H1 (cell line): ENCODE results near the gene PTPN2. TPM values are rescaled to one million over a fixed set of nuclear protein-coding genes. Genes with fewer than 3 reads are reported as not detected.

Experiments
- CTCF ChIA-PET: fragments of 300-600 bp; sonication (Branson Sonifier 250); formaldehyde crosslinking; loops from one replicate; lab custom pipeline; 2021; ENCODE audit not compliant: partially characterized antibody; lab: Charles Lee
- POLR2A ChIA-PET: fragments of 300-600 bp; sonication (Branson Sonifier 250); formaldehyde crosslinking; loops from one replicate; lab custom pipeline; 2021; ENCODE audit warnings: inconsistent platforms; ENCODE audit not compliant: partially characterized antibody; lab: Charles Lee
- DNase-seq, 2 experiments: peaks; one replicate each; pipeline versions ENCODE4 v3.0.0 to v3.0.0-alpha.2; 2010 to 2022; ENCODE audit warnings: low spot score in 2 of 2, low read depth in 1 of 2, mixed read lengths in 1 of 2
- FAIRE-seq: peaks from 2 replicates; lab custom pipeline; 2011; peaks lifted over from hg19 to GRCh38; lab: Jason Lieb, UNC
- H2AFZ ChIP-seq: 2 replicates; pipeline ENCODE4 v1.8.1; 2012; ENCODE audit warnings: low read length, inconsistent platforms
- H2AK5ac ChIP-seq: 2 replicates; pipeline ENCODE4 v1.6.1; 2013; ENCODE audit warnings: low read depth, low read length
- H2BK120ac ChIP-seq: replicated peaks from 2 replicates; pipeline ENCODE3; 2013; ENCODE audit warnings: low read depth, low read length, inconsistent platforms
- H2BK12ac ChIP-seq: 2 replicates; pipeline ENCODE4 v1.6.1; 2013; ENCODE audit warnings: low read depth, low read length
- H2BK15ac ChIP-seq: 2 replicates; pipeline ENCODE4 v1.6.1; 2013; ENCODE audit warnings: low read length
- H2BK20ac ChIP-seq: 2 replicates; pipeline ENCODE4 v1.6.1; 2013; ENCODE audit warnings: low read length
- H2BK5ac ChIP-seq: 2 replicates; pipeline ENCODE4 v1.6.1; 2013; ENCODE audit warnings: low read depth, low read length
- H3K14ac ChIP-seq: 2 replicates; pipeline ENCODE4 v1.6.1; 2013; ENCODE audit warnings: inconsistent platforms; ENCODE audit not compliant: insufficient read length
- H3K18ac ChIP-seq: 2 replicates; pipeline ENCODE4 v1.6.1; 2013; ENCODE audit warnings: low read length; ENCODE audit errors: extremely low read depth
- H3K23ac ChIP-seq: 2 replicates; pipeline ENCODE4 v1.6.1; 2013; ENCODE audit warnings: inconsistent platforms; ENCODE audit not compliant: insufficient read length
- H3K23me2 ChIP-seq: 2 replicates; pipeline ENCODE4 v1.6.1; 2013; ENCODE audit warnings: low read depth, low read length
- H3K27ac ChIP-seq: 2 replicates; pipeline ENCODE4 v1.6.1; 2011; ENCODE audit warnings: low read depth, low read length, inconsistent platforms
- H3K27me3 ChIP-seq, 4 experiments: replicated peaks in 1 of 4; 1 replicate in 1 of 4; 2 replicates in 3 of 4; pipeline versions ENCODE4 v1.6.1 to v1.8.1; 2011 to 2013; ENCODE audit warnings: low read length in 3 of 4, mild to moderate bottlenecking in 3 of 4, inconsistent platforms in 2 of 4, mixed read lengths in 2 of 4, moderate library complexity in 1 of 4; ENCODE audit not compliant: control insufficient read depth in 3 of 4, insufficient read depth in 3 of 4; ENCODE audit errors: extremely low read depth in 1 of 4
- H3K36me3 ChIP-seq, 4 experiments: 2 replicates each; pipeline versions ENCODE4 v1.6.1 to v1.8.1; 2011 to 2013; ENCODE audit warnings: mild to moderate bottlenecking in 4 of 4, low read length in 3 of 4, moderate library complexity in 2 of 4, control low read depth in 1 of 4, inconsistent platforms in 1 of 4; ENCODE audit not compliant: insufficient read depth in 4 of 4, control insufficient read depth in 2 of 4
- H3K4ac ChIP-seq: replicated peaks from 2 replicates; pipeline ENCODE3; 2013; ENCODE audit warnings: low read length, low read depth, mixed read lengths, inconsistent platforms; ENCODE audit not compliant: insufficient read length
- H3K4me1 ChIP-seq, 4 experiments: replicated peaks in 1 of 4; 1 replicate in 1 of 4; 2 replicates in 3 of 4; pipeline versions ENCODE4 v1.6.1 to v1.8.1; 2011 to 2013; ENCODE audit warnings: low read length in 3 of 4, inconsistent platforms in 2 of 4, mixed read lengths in 1 of 4; ENCODE audit not compliant: insufficient read depth in 4 of 4, control insufficient read depth in 3 of 4
- H3K4me2 ChIP-seq, 2 experiments: 2 replicates each; pipeline versions ENCODE4 v1.6.1 to v1.8.1; 2011 to 2013; ENCODE audit warnings: low read depth in 2 of 2, low read length in 2 of 2, control low read depth in 1 of 2, inconsistent platforms in 1 of 2, mild to moderate bottlenecking in 1 of 2; ENCODE audit not compliant: insufficient read depth in 1 of 2
- H3K4me3 ChIP-seq, 4 experiments: fragments of 200-600, 300-600 bp in 1 of 4; sonication (generic), shearing (Covaris generic), sonication (Bioruptor Twin) in 1 of 4; 2 replicates each; pipeline versions ENCODE4 v1.5.1 to v1.8.1; 2011 to 2016; ENCODE audit warnings: low read length in 4 of 4, low read depth in 3 of 4, control low read depth in 2 of 4, inconsistent platforms in 2 of 4, mild to moderate bottlenecking in 2 of 4, mixed read lengths in 1 of 4, moderate library complexity in 1 of 4; ENCODE audit not compliant: insufficient read depth in 2 of 4; ENCODE audit errors: extremely low read depth in 1 of 4
- H3K56ac ChIP-seq: replicated peaks from 2 replicates; pipeline ENCODE3; 2013; ENCODE audit warnings: low read depth, mild to moderate bottlenecking, mixed read lengths, low read length, inconsistent platforms; ENCODE audit not compliant: insufficient read length
- H3K79me1 ChIP-seq: 2 replicates; pipeline ENCODE4 v1.6.1; 2013; ENCODE audit warnings: low read depth, low read length, control low read depth
- H3K79me2 ChIP-seq, 2 experiments: 2 replicates each; pipeline versions ENCODE4 v1.6.1 to v1.8.1; 2012 to 2013; ENCODE audit warnings: low read length in 2 of 2, mild to moderate bottlenecking in 2 of 2, inconsistent platforms in 1 of 2; ENCODE audit not compliant: insufficient read depth in 2 of 2, control insufficient read depth in 1 of 2
- H3K9ac ChIP-seq, 4 experiments: replicated peaks in 1 of 4; 1 replicate in 1 of 4; 2 replicates in 3 of 4; pipeline versions ENCODE4 v1.6.1 to v1.8.1; 2011 to 2013; ENCODE audit warnings: low read depth in 3 of 4, low read length in 3 of 4, control low read depth in 2 of 4, mild to moderate bottlenecking in 2 of 4, moderate library complexity in 2 of 4, inconsistent platforms in 1 of 4; ENCODE audit errors: extremely low read depth in 1 of 4
- H3K9me3 ChIP-seq, 2 experiments: 2 replicates each; pipeline versions ENCODE4 v1.6.1 to v1.8.1; 2012 to 2013; ENCODE audit warnings: mild to moderate bottlenecking in 2 of 2, moderate library complexity in 2 of 2, control low read depth in 1 of 2, inconsistent platforms in 1 of 2, low read depth in 1 of 2, low read length in 1 of 2, mixed read lengths in 1 of 2; ENCODE audit not compliant: insufficient read depth in 2 of 2
- H4K20me1 ChIP-seq, 2 experiments: replicated peaks in 1 of 2; 2 replicates each; pipeline versions ENCODE3 to v1.8.1; 2011 to 2013; ENCODE audit warnings: inconsistent platforms in 2 of 2, low read length in 2 of 2, mild to moderate bottlenecking in 1 of 2; ENCODE audit not compliant: insufficient read depth in 2 of 2, control insufficient read depth in 1 of 2
- H4K5ac ChIP-seq: 2 replicates; pipeline ENCODE4 v1.6.1; 2013; ENCODE audit warnings: low read length, low read depth, mixed read lengths, inconsistent platforms; ENCODE audit not compliant: insufficient read length
- H4K8ac ChIP-seq: 2 replicates; pipeline ENCODE4 v1.8.0; 2013; ENCODE audit warnings: mild to moderate bottlenecking, moderate library complexity, low read length, inconsistent platforms; ENCODE audit not compliant: insufficient read depth; ENCODE audit errors: extremely low read depth
- H4K91ac ChIP-seq: replicated peaks from 2 replicates; pipeline ENCODE3; 2013; ENCODE audit warnings: low read length, mixed read lengths, inconsistent platforms; ENCODE audit not compliant: insufficient read length
- BCL11A ChIP-seq, 2 experiments: IDR thresholded peaks; one replicate each; pipeline ENCODE4 v1.6.1; 2011; ENCODE audit warnings: low read depth in 2 of 2, low read length in 2 of 2, mild to moderate bottlenecking in 2 of 2
- CBX8 ChIP-seq: fragments of 300-800, 300-1000 bp; sonication (generic); IDR thresholded peaks from 2 replicates; pipeline ENCODE4 v1.7.1; 2016; ENCODE audit warnings: low read depth, low read length, borderline replicate concordance
- CREB1 ChIP-seq: IDR thresholded peaks from 2 replicates; pipeline ENCODE4 v1.6.1; 2012; ENCODE audit warnings: inconsistent platforms
- EGR1 ChIP-seq: IDR thresholded peaks from 2 replicates; pipeline ENCODE4 v1.6.1; 2011; ENCODE audit warnings: low read depth, low read length, borderline replicate concordance
- KDM4A ChIP-seq: IDR thresholded peaks from one replicate; pipeline ENCODE4 v1.7.1; 2012; ENCODE audit warnings: low read depth, mild to moderate bottlenecking, moderate library complexity, low read length, inconsistent platforms; ENCODE audit not compliant: severe bottlenecking
- MAFK ChIP-seq: IDR thresholded peaks from 2 replicates; pipeline ENCODE4 v1.6.1; 2012; ENCODE audit warnings: low read depth, mild to moderate bottlenecking, improper control_type of control experiment, low read length
- RXRA ChIP-seq: IDR thresholded peaks from 2 replicates; pipeline ENCODE4 v1.6.1; 2011; ENCODE audit warnings: low read depth, mild to moderate bottlenecking, low read length, moderate library complexity; ENCODE audit not compliant: insufficient read depth
- USF2 ChIP-seq: IDR thresholded peaks from 2 replicates; pipeline ENCODE4 v1.6.1; 2011; ENCODE audit warnings: low read length, improper control_type of control experiment
- ZNF274 ChIP-seq: IDR thresholded peaks from 2 replicates; pipeline ENCODE4 v1.7.0; 2012; ENCODE audit warnings: low read length, borderline replicate concordance; ENCODE audit errors: extremely low read depth
- WGBS, 2 experiments: shearing (Covaris generic) in 1 of 2; methylation state at CpG; one replicate each; pipeline versions ENCODE4 v1.1.6 to v1.1.7; 2013 to 2015; ENCODE audit warnings: low lambda C conversion rate in 2 of 2, mixed read lengths in 2 of 2, inconsistent platforms in 1 of 2, low coverage in 1 of 2, missing lambda C conversion rate in 1 of 2; ENCODE audit not compliant: insufficient replicate concordance in 2 of 2, insufficient coverage in 1 of 2, insufficient read length in 1 of 2; ENCODE audit errors: extremely low coverage in 1 of 2, missing lambda C conversion rate in 1 of 2; 5-methylcytosine and 5-hydroxymethylcytosine counted together
- polyA plus RNA-seq, 7 experiments: library from polyadenylated mRNA; depleted of rRNA in 3 of 7; stranded (reverse) in 5 of 7; unstranded in 2 of 7; fragments of >200 nt in 5 of 7; fragments of 200-250 nt in 2 of 7; gene quantifications; 1 replicate in 5 of 7; 2 replicates in 1 of 7; 4 replicates in 1 of 7; pipeline versions ENCODE4 v1.2.1 to v1.2.3, GENCODE V29; 2011 to 2013; ENCODE audit warnings: missing spikeins in 2 of 7, mixed read lengths in 2 of 7
- total RNA-seq: library from RNA; stranded (reverse); fragmentation: NEBNext Ultra II Directional; extraction: Animal tissue kit (Norgen Biotek cat#: 25700); gene quantifications from 2 replicates; pipeline ENCODE4 v1.2.1, GENCODE V29; 2021
- TF ChIP-seq, protein P1 (sequence below): IDR thresholded peaks from 2 replicates; pipeline ENCODE4 v1.6.1; 2012; ENCODE audit warnings: inconsistent platforms

PTPN2 gene
- total and polyA plus RNA-seq, 2 of the 8 experiments (the other 6 are each of a cell fraction or from before 2014, with no cell fraction given): 16.4 to 54.0 TPM

GRCh38 chr18:12911025-12911928, 27.2 kb upstream of the PTPN2 start:
- no peak for FAIRE-seq
- TF ChIP-seq KDM4A (peak; percentile 14), MAFK (no peak), BCL11A (IDR thresholded peaks at IDR 0.05; ENCODE audit: low read depth in 2 of 2, low read length in 2 of 2) (no peak), ZNF274 (no peak), RXRA (no peak), CREB1 (no peak), USF2 (no peak), EGR1 (no peak), CBX8 (no peak)
- TF ChIP-seq, protein P1, sequence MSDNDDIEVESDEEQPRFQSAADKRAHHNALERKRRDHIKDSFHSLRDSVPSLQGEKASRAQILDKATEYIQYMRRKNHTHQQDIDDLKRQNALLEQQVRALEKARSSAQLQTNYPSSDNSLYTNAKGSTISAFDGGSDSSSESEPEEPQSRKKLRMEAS: 0 out of 2 replicates have a peak, but pooled peaks have one; percentile 60

More at GRCh38 chr18:12911025-12911928, 27.2 kb upstream of the PTPN2 start:
- no peak overlapping the region for H3K9ac ChIP-seq
- POLR2A ChIA-PET: interaction anchor here (0.6 to 1.9 kb wide), 8 partner anchors 11 to 535 kb away, joined by 3 to 8 read pairs (median 4); partner anchors contain the start of genes CEP192, CEP76 and PSMG2
- DNase-seq: peak in 1 of 2 experiments; percentile 52
- H3K14ac ChIP-seq: no peak overlapping the region
- H3K4ac ChIP-seq: no peak overlapping the region
- no peaks in the 10 kb centered on the region for H3K23me2 ChIP-seq
- H3K18ac ChIP-seq: peak overlapping the region; percentile 51
- no peak overlapping the region for H3K27ac ChIP-seq
- 0 out of 2 replicates have a peak overlapping the region, but pooled peaks have one; percentile 8 for H2BK15ac ChIP-seq
- CTCF ChIA-PET: interaction anchor here (0.7 to 1.7 kb wide), 9 partner anchors 9 to 519 kb away, joined by 3 to 5 read pairs (median 4); no protein-coding TSS in a partner anchor
- no peaks in the 10 kb centered on the region for H3K79me1 ChIP-seq
- peak overlapping the region; percentile 26 to 31; a peak in 3 of 4 replicates for H3K4me2 ChIP-seq
- H2BK20ac ChIP-seq: no peak overlapping the region
- no peak overlapping the region for H3K56ac ChIP-seq
- H3K36me3 ChIP-seq: no peaks in the 10 kb centered on the region
- H2BK12ac ChIP-seq: no peak overlapping the region
- H4K91ac ChIP-seq: no peak overlapping the region
- peak overlapping the region in 1 of 4 experiments; percentile 25; a peak in 1 of 8 replicates for H3K4me3 ChIP-seq
- H2BK5ac ChIP-seq: no peak overlapping the region
- H4K8ac ChIP-seq: peak overlapping the region; percentile 59
- 71% methylated on average over 61 of the region's 75 CpGs; no CpG with 5 or more reads in 1 of the 2 experiments for WGBS, 2 experiments
- H2AK5ac ChIP-seq: no peak overlapping the region
- H4K5ac ChIP-seq: no peak overlapping the region
- H3K4me1 ChIP-seq: no peaks in the 10 kb centered on the region; a peak in 1 of 7 replicates
- H2BK120ac ChIP-seq: no peak overlapping the region
- no peak overlapping the region for H3K23ac ChIP-seq
- H4K20me1 ChIP-seq: no peaks in the 10 kb centered on the region
- H3K27me3 ChIP-seq: peaks cover 0 to 18% (median 6%) of the 10 kb centered on the region in 4 experiments; a peak in 4 of 7 replicates
- no peaks in the 10 kb centered on the region for H3K79me2 ChIP-seq
- no peaks in the 10 kb centered on the region; a peak in 1 of 4 replicates for H3K9me3 ChIP-seq
- H2AFZ ChIP-seq: no peak overlapping the region; the same call in 1 of the 2 replicates
